ENCODE results near the gene ZBTB38.

DNA sequence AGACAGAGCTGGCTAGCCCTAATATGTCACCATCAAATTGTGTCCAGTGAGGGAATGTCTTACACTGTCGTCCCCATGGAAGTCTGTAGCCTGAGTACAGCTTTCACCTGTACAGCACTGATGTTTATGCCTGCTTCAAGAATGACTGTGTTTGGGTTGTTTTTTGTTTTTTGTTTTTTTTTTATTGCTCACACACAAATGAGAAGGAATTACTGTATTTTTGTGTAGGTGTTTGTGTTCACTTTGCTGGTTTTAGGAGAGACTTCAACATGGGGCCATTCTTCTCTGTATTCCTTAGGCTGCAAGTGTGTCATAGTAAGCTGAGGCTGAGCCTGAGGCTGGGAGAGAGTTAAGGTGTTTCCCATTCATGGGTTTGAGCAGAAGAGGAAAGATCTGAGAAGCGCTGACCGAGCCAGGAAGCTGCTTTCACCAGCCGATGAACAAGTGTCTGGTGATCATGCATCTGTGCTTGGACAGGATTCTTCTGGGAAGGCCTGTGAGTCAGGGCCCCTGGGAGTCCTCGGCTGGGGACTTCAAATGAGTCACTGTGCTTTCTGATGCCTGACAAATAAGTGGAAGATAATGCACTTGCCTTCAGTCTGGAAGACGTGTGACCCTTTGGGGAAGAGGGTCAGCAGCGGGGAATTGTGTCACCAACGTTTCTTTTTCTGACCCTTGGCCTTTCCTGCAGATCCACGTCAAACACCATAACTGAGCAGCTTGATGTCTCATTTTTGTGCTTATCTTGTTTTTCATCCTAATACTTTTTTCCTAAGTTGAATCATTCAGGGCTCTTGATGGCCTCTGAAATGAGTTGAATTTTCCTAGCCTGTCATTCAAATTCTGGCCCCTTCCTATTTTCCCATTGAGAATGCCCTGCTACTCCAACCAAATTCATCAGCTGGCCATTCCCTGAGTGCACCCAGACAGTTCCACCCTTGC is 36.7 kb upstream of the ZBTB38 start:
- TF ChIP-seq POLR2AphosphoS5 (IDR thresholded peaks at IDR 0.05; ENCODE audit: low read depth) = no peak
- TF ChIP-seq CTCF (IDR thresholded peaks at IDR 0.05; ENCODE audit: insufficient read depth, low read length) = no peak
- TF ChIP-seq SPI1 (IDR thresholded peaks at IDR 0.05; ENCODE audit: borderline replicate concordance, low read depth) = no peak
